Endothelial cell of umbilical vein (primary cell): ENCODE data around the gene SPANXB1. TPM values are rescaled to one million over a fixed set of nuclear protein-coding genes. Genes with fewer than 3 reads are reported as not detected.
"Not testable (repeated sequence)": the region's sequence is repeated elsewhere in the genome, so short reads cannot be mapped to it uniquely, and the experiment has no call there.

ENCODE experiments used
- Bru-seq: library from RNA; stranded (reverse); fragments of 400-500 nt; gene quantifications from one replicate; lab custom pipeline; 2021; lab: Mats Ljungman, UMichigan
- BruChase-seq, 2 experiments: library from RNA; stranded (reverse); fragments of 400-500 nt; gene quantifications; one replicate each; lab custom pipeline; 2021; lab: Mats Ljungman, UMichigan
- BruUV-seq: library from RNA; stranded (reverse); fragments of 400-500 nt; replicated peaks from 2 replicates; lab custom pipeline; 2021; lab: Mats Ljungman, UMichigan
- CTCF ChIA-PET: fragments of 300-600, 350-600 bp; sonication (Branson Sonifier 250); formaldehyde crosslinking; loops from one replicate; lab custom pipeline; 2021; ENCODE audit warnings: antibody characterized with exemption, inconsistent platforms; lab: Charles Lee
- POLR2A ChIA-PET: fragments of 300-600, 350-600 bp; sonication (Branson Sonifier 250); formaldehyde crosslinking; loops from one replicate; lab custom pipeline; 2021; ENCODE audit warnings: antibody characterized with exemption, inconsistent platforms; lab: Charles Lee
- DNase-seq: peaks from one replicate; pipeline ENCODE4 v3.0.0-alpha.2; 2011; ENCODE audit warnings: low read depth, low spot score
- FAIRE-seq: peaks from 2 replicates; lab custom pipeline; 2011; peaks lifted over from hg19 to GRCh38; lab: Jason Lieb, UNC
- H2AFZ ChIP-seq: 2 replicates; pipeline ENCODE4 v1.6.0; 2012; ENCODE audit warnings: low read depth, low read length, control low read depth, inconsistent platforms
- H3K27ac ChIP-seq: 2 replicates; pipeline ENCODE4 v1.5.1; 2011; ENCODE audit warnings: low read depth, mild to moderate bottlenecking, control low read depth, low read length, moderate library complexity; ENCODE audit not compliant: insufficient read depth
- H3K27me3 ChIP-seq, 2 experiments: 2 replicates each; pipeline versions ENCODE4 v1.6.0 to v1.6.1; 2011; ENCODE audit warnings: low read length in 2 of 2, mixed read lengths in 1 of 2; ENCODE audit not compliant: control insufficient read depth in 2 of 2, insufficient read depth in 2 of 2
- H3K36me3 ChIP-seq, 2 experiments: 2 replicates in 1 of 2; 3 replicates in 1 of 2; pipeline ENCODE4 v1.5.1; 2011; ENCODE audit warnings: low read length in 2 of 2, mild to moderate bottlenecking in 1 of 2, moderate library complexity in 1 of 2; ENCODE audit not compliant: control insufficient read depth in 2 of 2, insufficient read depth in 2 of 2; ENCODE audit errors: extremely low read depth in 1 of 2
- H3K4me1 ChIP-seq: 3 replicates; pipeline ENCODE4 v1.5.1; 2011; ENCODE audit warnings: mild to moderate bottlenecking, low read length; ENCODE audit not compliant: control insufficient read depth, insufficient read depth; ENCODE audit errors: extremely low read depth
- H3K4me2 ChIP-seq: 2 replicates; pipeline ENCODE4 v1.6.1; 2011; ENCODE audit warnings: low read length, control low read depth, mixed read lengths; ENCODE audit not compliant: insufficient read depth
- H3K4me3 ChIP-seq, 3 experiments: fragments of 200-600 bp in 1 of 3; sonication (generic), shearing (Covaris generic) in 1 of 3; replicated peaks in 1 of 3; 2 replicates each; pipeline ENCODE4 v1.5.1; 2011 to 2016; ENCODE audit warnings: control low read depth in 3 of 3, low read length in 3 of 3, mild to moderate bottlenecking in 2 of 3, inconsistent platforms in 1 of 3, low read depth in 1 of 3, moderate library complexity in 1 of 3; ENCODE audit not compliant: insufficient read depth in 1 of 3
- H3K79me2 ChIP-seq: 2 replicates; pipeline ENCODE4 v1.6.0; 2012; ENCODE audit warnings: low read length, inconsistent platforms; ENCODE audit not compliant: control insufficient read depth, insufficient read depth
- H3K9ac ChIP-seq: replicated peaks from 2 replicates; pipeline ENCODE3; 2011; ENCODE audit warnings: low read length, control low read depth; ENCODE audit not compliant: insufficient read depth; ENCODE audit errors: extremely low read depth
- H3K9me1 ChIP-seq: replicated peaks from 3 replicates; pipeline ENCODE4 v1.6.0; 2011; ENCODE audit warnings: mild to moderate bottlenecking, low read length; ENCODE audit not compliant: control insufficient read depth, insufficient read depth; ENCODE audit errors: extremely low read depth
- H3K9me3 ChIP-seq: replicated peaks from 2 replicates; pipeline ENCODE4 v1.5.1; 2012; ENCODE audit warnings: low read length, inconsistent platforms; ENCODE audit not compliant: control insufficient read depth, insufficient read depth
- H4K20me1 ChIP-seq: replicated peaks from 2 replicates; pipeline ENCODE3; 2011; ENCODE audit warnings: mild to moderate bottlenecking, low read length; ENCODE audit not compliant: control insufficient read depth, insufficient read depth; ENCODE audit errors: extremely low read depth
- CTCF ChIP-seq, 2 donors: IDR thresholded peaks; 1 replicate in 1 of 2; 2 replicates in 1 of 2; pipeline ENCODE4 v1.5.1; 2011; ENCODE audit warnings: low read length in 2 of 2, mild to moderate bottlenecking in 2 of 2, moderate library complexity in 2 of 2, control low read depth in 1 of 2, inconsistent platforms in 1 of 2, low read depth in 1 of 2; ENCODE audit not compliant: insufficient read depth in 1 of 2; ENCODE audit errors: extremely low read depth in 1 of 2
- EZH2 ChIP-seq: IDR thresholded peaks from 2 replicates; pipeline ENCODE4 v1.6.1; 2012; ENCODE audit warnings: borderline replicate concordance, low read depth, mild to moderate bottlenecking, moderate library complexity, low read length, inconsistent platforms; ENCODE audit not compliant: severe bottlenecking
- FOS ChIP-seq: IDR thresholded peaks from 2 replicates; pipeline ENCODE4 v1.6.1; 2011; ENCODE audit warnings: mild to moderate bottlenecking, low read length, moderate library complexity, borderline replicate concordance; ENCODE audit not compliant: insufficient read depth
- GATA2 ChIP-seq: IDR thresholded peaks from 2 replicates; pipeline ENCODE4 v1.7.0; 2011; ENCODE audit warnings: low read depth, mild to moderate bottlenecking, moderate library complexity, mixed read lengths, low read length; ENCODE audit not compliant: insufficient read length, insufficient read depth
- JUN ChIP-seq: IDR thresholded peaks from 2 replicates; pipeline ENCODE4 v1.6.1; 2011; ENCODE audit warnings: borderline replicate concordance, low read depth; ENCODE audit not compliant: insufficient read length, insufficient read depth
- MAX ChIP-seq: IDR thresholded peaks from 2 replicates; pipeline ENCODE4 v1.6.1; 2011; ENCODE audit not compliant: insufficient read depth, insufficient read length
- MYC ChIP-seq: IDR thresholded peaks from one replicate; pipeline ENCODE4 v1.6.1; 2011; ENCODE audit warnings: mild to moderate bottlenecking, low read depth, low read length
- POLR2A ChIP-seq: IDR thresholded peaks from 2 replicates; pipeline ENCODE4 v1.6.1; 2012; ENCODE audit warnings: low read depth, mild to moderate bottlenecking, control low read depth, low read length
- POLR2AphosphoS5 ChIP-seq: IDR thresholded peaks from 2 replicates; pipeline ENCODE4 v1.6.1; 2012; ENCODE audit warnings: low read depth, mild to moderate bottlenecking, control low read depth, low read length, moderate library complexity; ENCODE audit not compliant: insufficient read depth
- dilution Hi-C: fragments of 300-500 bp; cut with MboI; formaldehyde crosslinking; loops from one replicate; pipeline ENCODE4 v1.15.0; 2019; ENCODE audit warnings: low sequenced_read_pairs; ENCODE audit not compliant: extremely low pct_ligation_motif_present
- intact Hi-C: fragments of 100-400 bp; cut with micrococcal nuclease; formaldehyde crosslinking; loops from one replicate; pipeline ENCODE4 v1.10.0; 2022
- long read RNA-seq: library from polyadenylated mRNA; stranded (forward); transcript quantifications from one replicate; pipeline ENCODE4 v2.0.0, GENCODE V29; 2021
- polyA minus RNA-seq, 3 experiments: library from RNA; depleted of rRNA, polyadenylated mRNA; stranded (reverse); fragments of >200 nt; gene quantifications; 1 replicate in 1 of 3; 2 replicates in 2 of 3; pipeline ENCODE4 v1.2.3, GENCODE V29; 2011
- polyA plus RNA-seq, 4 experiments: library from polyadenylated mRNA; depleted of rRNA in 3 of 4; stranded (reverse) in 3 of 4; unstranded in 1 of 4; fragments of >200 nt; gene quantifications; 2 replicates each; pipeline versions ENCODE4 v1.2.1 to v1.2.3, GENCODE V29; 2011 to 2012; ENCODE audit warnings: missing spikeins in 1 of 4
- total RNA-seq: library from RNA; stranded (reverse); gene quantifications from 2 replicates; pipeline ENCODE4 v1.2.3, GENCODE V29; 2021

Gene SPANXB1
- not detected in 2 replicates for total RNA-seq
- polyA plus RNA-seq = not detected in 2 replicates
- polyA plus RNA-seq (2011; cell fraction: cytosol; rRNA removed) = not detected in 2 replicates
- not detected in 2 replicates for polyA plus RNA-seq (2011; cell fraction: nucleus; rRNA removed)
- not detected in 2 replicates for polyA plus RNA-seq (2012)
- not detected in 2 replicates for polyA minus RNA-seq
- polyA minus RNA-seq (2011; cell fraction: cytosol; rRNA and poly(A)+ RNA removed) = not detected
- polyA minus RNA-seq (2011; cell fraction: nucleus; rRNA and poly(A)+ RNA removed) = not detected in 2 replicates
- Bru-seq, nascent RNA = not detected
- not detected for BruChase-seq, experiment 1, labeled RNA remaining after a 6-hour chase
- not detected for BruChase-seq, experiment 2, labeled RNA remaining after a 2-hour chase
- long read RNA-seq, partial matches to known transcripts = 0 of 1 reads
- long read RNA-seq, other reads (novel, unspliced or antisense) = 1 of 1 reads

GRCh38 chrX:141002568-141002967 is at the start of gene SPANXB1:
Gene SPANXB1 (plus strand): TSS chrX:141002594. CDS start chrX:141002694, 100 bp downstream.
- BruUV-seq, dilution Hi-C loops, H3K9me3 ChIP-seq, H2AFZ ChIP-seq, DNase-seq, FAIRE-seq, H4K20me1 ChIP-seq, H3K9me1 ChIP-seq, H3K4me3 ChIP-seq, H3K4me2 ChIP-seq, H3K27me3 ChIP-seq, intact Hi-C loops, H3K4me1 ChIP-seq, H3K27ac ChIP-seq, H3K9ac ChIP-seq, H3K36me3 ChIP-seq, H3K79me2 ChIP-seq, CTCF ChIA-PET, POLR2A ChIA-PET: not testable (repeated sequence)

GRCh38 chrX:140967036-140967435 is 35.4 kb upstream of the SPANXB1 start:
- TF ChIP-seq JUN (no peak), MYC (no peak), FOS (no peak), EZH2 (no peak), GATA2 (no peak), MAX (no peak), POLR2AphosphoS5 (no peak), POLR2A (no peak), CTCF (IDR thresholded peaks at IDR 0.05; ENCODE audit: extremely low read depth in 1 of 2, insufficient read depth in 1 of 2, low read depth in 1 of 2, low read length in 2 of 2) (no peak)
- CTCF ChIA-PET = no interaction called here
- no peak overlapping the region for H2AFZ ChIP-seq
- BruUV-seq = no TSS peak
- no peaks in the 10 kb centered on the region for H3K9me1 ChIP-seq
- H3K4me2 ChIP-seq = no peak overlapping the region
- H4K20me1 ChIP-seq = no peaks in the 10 kb centered on the region
- no peaks in the 10 kb centered on the region for H3K27me3 ChIP-seq
- H3K79me2 ChIP-seq = no peaks in the 10 kb centered on the region
- DNase-seq (no peak), FAIRE-seq (no peak)
- no peaks in the 10 kb centered on the region for H3K36me3 ChIP-seq
- dilution Hi-C loops = no loop called here
- no peaks in the 10 kb centered on the region for H3K4me1 ChIP-seq
- intact Hi-C loops = no loop called here
- no peak overlapping the region for H3K4me3 ChIP-seq
- H3K9me3 ChIP-seq = no peaks in the 10 kb centered on the region
- POLR2A ChIA-PET = no interaction called here
- no peak overlapping the region for H3K9ac ChIP-seq
- no peak overlapping the region for H3K27ac ChIP-seq
